Measurements from ENCODE around the gene CD247.

The CD247 gene

GRCh38 chr1:167510244-167510643, 8.1 kb downstream of the CD247 start:
- DNase-seq = no peak

- no peak for DNase-seq
These were observed 8.7 kb downstream of the CD247 start for GRCh38 chr1:167509587-167509986.

- no peak for DNase-seq
These were observed 10.6 kb downstream of the CD247 start for GRCh38 chr1:167507719-167508118.

- no peak for DNase-seq
These were observed 13.9 kb downstream of the CD247 start for GRCh38 chr1:167504467-167504827.

DNA sequence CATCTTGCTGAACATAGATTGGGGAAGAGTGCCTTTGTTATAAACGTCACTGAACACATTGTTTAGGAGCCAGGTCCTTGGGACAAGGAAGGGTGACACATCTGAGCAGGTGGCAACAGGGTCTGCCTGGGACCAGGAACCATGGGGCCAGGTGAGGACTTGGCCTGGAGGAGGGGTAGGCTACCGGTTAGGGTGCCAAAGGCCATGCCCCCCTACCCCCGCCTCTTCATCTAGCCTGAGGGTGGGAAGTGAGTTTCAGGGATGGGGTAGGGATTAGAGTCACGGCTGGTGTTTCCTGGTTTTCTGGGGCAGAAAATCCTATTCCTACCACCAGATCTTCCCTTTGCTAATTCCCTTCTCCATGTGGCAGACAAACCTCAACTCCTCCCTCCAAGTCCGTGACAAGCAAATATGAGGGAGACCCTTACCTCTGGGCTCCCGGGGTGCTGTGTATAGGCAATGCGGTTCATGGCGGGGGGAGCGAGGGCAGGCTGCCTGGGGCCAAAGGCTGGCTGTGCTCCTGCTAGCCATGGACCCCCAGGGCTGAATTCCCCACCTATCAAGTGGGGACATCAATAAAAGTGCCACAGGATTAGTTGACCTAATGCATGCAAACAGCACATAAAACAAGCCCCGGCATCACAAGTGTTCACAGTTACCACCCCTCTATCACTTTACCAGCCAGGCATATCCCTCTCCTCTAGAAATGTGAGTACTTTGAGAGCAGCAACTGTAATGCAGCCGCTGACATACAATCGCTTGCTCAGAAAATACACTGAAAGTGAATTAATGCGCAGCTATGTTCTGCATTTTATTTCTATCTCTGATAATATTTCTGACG, 14.5 kb downstream of the CD247 start:
- no peak for DNase-seq

- DNase-seq = no peak
These were observed 15.4 kb downstream of the CD247 start for GRCh38 chr1:167502719-167503462.

DNA sequence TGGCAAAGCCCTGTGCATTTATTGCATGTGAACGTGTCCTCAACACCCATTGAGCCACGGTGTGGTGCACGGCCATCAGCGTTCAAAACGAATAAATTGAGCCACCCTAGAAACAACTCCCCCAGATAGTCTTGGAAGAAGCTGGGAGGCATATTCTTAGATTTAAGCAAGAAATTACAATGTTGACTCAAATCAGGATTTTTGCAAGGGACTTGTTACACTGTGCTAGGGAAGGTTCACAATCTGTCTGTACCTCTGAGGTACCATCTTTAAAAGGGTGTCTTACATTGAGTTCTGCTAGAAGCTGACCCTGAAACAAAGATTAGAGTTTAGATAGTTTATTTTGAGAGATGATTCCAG, 16.2 kb downstream of the CD247 start:
- peak; percentile 55 for DNase-seq

DNA sequence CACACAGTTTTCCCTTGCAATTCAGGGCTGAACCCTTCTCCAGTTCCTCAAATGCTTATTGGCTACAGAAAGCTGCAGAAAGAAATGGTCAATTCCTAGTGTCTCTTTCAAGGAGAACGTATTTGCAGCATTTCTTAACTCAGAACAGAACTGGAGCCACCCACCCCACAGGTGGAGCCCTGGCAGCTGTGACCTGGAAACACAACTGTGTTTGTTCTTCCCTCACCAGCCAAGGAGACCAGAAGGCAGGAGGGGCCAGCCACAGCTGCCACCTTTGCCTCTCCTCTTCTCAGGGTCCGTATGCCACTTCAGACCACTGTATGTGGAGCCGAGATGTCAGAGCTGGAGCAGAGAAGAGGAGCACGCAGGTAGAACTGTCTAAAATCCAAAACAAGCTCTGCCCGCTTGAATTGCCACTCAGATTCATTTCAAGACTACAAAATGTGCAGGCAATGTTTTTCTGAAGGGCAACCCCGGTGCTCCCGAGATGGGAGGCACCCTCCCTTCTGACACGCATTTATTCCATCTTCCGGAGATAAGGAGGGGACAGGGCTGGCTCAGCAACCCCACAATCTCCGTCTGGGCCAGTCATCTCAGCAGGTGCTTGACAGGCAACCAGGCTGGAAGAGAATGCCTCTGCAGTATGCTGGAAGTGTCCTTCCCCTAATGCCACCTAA, 16.7 kb downstream of the CD247 start:
- peak; percentile 76 for DNase-seq

DNA sequence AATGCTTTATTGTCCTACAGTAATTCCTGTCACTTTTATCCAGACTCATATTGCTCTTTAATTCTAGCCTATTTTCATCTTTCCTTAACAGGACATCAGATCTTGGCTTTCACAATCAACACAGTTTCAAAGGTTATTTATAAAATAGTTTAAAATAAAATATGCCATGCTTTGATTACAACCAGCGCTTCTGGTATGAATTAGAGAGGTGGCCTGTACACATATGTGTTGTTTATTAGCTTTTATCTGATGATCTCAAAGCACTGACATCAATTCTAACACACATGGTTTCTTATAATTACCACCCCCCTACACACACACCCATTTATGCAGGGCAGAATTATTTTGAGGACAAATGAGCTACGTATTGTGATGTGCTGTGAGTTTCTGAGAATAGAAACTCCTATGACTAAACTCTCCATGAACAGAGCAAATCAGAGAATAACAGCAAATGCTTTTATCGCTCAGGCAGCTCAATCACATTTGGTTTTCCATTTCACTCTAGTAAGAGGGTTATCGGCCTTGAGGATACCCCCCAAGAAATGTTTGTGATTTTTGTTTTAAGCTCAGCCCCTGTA, 18.0 kb downstream of the CD247 start:
- peak; percentile 70 for DNase-seq

DNA sequence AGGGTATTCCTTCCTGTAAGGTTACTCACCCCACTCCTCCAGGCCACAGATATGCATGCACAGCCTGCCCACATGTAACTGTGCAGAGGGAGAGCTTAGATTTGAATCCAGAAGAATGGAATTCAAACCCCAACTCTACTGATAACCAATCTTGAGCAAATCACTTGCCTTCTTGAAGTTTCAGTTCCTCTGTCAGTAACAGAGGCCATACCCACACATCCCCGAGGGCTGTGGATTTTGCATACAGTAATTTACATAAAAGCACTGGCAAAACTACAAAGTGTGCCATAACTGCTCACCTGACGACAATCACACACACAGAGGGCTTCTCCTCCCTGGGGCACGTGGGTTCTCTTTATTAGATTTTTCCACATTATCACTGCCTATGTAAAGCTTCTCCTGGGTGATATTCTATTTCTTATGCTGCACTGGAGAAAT, 18.6 kb downstream of the CD247 start:
- peak; percentile 54 for DNase-seq

DNA sequence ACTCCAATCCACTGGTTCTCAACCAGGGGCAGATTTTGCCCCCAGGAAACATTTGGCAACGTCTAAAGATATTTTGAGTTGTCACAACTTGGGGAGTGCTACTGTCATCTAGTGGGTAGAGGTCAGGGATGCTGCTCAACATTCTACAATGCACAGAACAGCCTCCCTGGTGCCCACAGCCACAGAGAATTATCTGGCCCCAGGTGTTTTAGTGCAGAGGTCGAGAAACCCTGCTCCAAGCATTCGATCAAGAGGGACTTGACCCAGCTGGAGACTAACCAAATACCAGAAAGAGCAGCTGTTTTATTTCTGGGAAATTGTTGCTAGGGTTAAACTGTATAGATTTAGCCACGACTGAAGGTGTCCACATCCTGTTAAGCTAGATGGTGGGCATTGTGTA, 19.2 kb downstream of the CD247 start:
- no peak for DNase-seq

DNA sequence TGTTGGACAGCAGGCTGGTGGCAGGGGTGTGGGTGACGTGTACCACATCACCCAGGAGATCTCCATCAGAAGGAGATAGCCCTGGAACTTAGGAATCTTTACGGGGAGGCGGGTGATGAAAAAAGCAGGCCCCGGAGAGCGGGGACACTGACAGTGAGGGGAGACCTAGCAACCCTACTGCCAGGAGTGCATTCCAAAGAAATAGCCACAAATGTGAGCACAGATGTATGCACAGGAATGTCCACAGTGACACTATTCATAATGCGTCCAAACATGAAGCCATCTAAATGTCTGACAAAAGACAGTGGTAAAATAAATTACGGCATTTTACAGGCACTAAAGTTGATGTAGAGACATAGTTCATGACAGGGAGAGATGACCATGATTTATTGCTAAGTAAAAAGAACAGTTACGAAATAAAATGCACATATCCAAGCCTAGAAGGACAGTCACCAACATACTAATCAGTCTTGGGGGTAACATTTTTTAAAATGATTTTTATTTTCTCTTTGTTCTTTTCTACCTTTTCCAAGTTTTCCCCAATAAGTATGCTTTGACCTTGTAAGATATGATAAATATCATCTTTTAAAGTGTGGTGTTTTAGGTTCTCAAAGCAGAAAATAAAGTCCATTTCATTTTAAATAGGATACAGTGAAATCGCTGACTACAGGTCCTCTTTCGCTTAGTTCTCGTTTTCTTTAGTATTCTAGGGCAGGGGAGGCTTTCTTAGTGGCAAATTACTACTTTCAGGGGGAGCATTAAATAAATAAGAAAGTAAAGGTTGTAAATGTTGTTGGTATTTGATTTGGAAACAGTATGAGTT, 21.3 kb downstream of the CD247 start:
- no peak for DNase-seq

- no peak for DNase-seq
These were observed 25.0 kb downstream of the CD247 start for GRCh38 chr1:167493372-167493771.

DNA sequence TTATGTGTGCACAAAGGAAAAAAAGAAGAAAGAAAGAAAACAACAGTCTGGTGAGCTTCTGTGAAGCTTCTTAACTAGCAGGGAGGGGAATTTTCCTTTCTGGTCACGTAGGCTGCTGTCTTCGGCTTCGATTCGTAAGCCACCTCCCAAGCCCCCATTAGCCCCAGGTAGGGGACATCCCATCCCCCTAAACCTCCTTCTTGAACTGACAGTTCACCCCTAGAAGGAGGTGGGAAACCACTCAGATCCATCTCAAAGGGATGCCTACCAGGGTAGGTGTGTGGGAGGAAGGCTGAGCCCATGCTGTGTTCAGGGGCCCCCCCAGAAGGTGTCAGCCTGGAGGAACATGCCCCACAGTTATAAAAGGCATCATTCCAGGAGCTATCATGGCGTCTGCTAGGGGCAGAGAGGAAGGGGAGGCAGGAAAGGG, 25.8 kb downstream of the CD247 start:
- DNase-seq = peak; percentile 57

- peak; percentile 70 for DNase-seq
These were observed 26.5 kb downstream of the CD247 start for GRCh38 chr1:167491586-167492461.

- DNase-seq = no peak
These were observed 27.6 kb downstream of the CD247 start for GRCh38 chr1:167490765-167491164.

DNA sequence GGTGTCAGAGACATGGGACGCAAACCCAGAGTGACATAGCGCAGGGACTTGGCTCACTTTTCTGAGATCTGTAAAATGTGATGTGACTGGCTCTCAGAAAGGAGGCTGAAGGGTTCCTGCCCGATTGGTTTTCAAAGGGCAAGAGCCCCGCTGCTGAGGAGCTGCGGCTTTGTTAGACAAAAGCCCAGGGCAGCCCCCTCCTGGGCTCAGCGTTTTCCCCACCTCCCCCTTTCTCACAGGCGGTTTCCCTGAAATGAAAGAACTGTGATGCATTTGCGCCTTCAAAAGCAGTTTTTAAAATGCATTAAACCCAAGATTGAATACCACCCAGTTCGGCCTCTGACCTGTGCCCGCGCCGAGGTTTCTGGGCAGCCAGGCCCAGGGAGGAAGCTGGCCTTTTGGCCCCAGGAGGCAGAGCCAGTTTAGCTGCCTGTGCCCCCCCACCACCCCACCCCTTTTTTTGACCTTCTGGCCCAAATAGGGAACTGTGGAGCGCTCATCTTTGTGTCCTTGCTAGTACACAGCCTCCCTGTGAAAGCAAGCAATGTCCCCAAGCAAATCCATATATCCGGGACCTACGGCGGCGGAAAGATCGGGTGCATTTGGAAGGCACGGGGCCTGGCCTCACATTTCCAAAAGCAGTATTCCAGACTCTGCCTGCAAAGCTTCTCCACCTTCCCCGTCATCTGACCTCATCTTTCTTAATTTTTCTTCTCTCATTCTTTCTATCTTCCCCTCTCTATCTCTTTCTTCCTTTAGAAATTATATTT, 28.6 kb downstream of the CD247 start:
- no peak for DNase-seq

DNA sequence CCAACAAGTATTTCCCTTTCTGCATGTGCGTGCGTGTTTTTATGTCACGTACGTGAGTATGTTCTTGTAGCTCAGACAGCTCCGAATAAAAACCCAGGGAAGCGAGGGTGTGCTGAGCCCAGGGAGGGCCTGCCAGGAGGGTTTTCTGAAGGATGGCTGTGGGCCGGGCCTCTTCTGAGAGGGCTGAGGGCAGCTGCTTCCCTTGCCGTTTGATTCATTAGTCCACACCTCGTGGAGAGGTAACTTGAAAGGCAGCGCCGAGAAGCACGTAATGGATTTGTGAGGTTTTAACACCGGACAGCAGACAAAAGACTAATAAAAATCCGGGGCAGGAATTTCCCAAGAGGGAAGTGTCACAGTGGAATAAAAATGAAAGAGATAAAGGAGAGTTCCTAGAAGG, 29.5 kb downstream of the CD247 start:
- DNase-seq = no peak

GRCh38 chr1:167487614-167488013, 30.7 kb downstream of the CD247 start:
- DNase-seq = no peak

- DNase-seq = no peak
These were observed 32.1 kb downstream of the CD247 start for GRCh38 chr1:167486090-167486824.
